Activated CD4-positive, alpha-beta memory T cell treated with anti-CD3 and anti-CD28 coated beads, Interleukin-2, amount 10 ng/mL, durations not matched to agents 7 days and 5 days (primary cell): ENCODE measurements around the gene NHP2. TPM values are rescaled to one million over a fixed set of nuclear protein-coding genes. Genes with fewer than 3 reads are reported as not detected.

ENCODE experiments used
- CTCF ChIA-PET: fragments of 350-600 bp; sonication (Branson Sonifier 250); formaldehyde crosslinking; loops from one replicate; lab custom pipeline; 2021; ENCODE audit warnings: antibody characterized with exemption, inconsistent platforms; lab: Charles Lee
- POLR2A ChIA-PET: fragments of 350-600 bp; sonication (Branson Sonifier 250); formaldehyde crosslinking; loops from one replicate; lab custom pipeline; 2021; ENCODE audit warnings: antibody characterized with exemption; lab: Charles Lee
- DNase-seq: peaks from one replicate; pipeline ENCODE4 v3.0.0-alpha.2; 2020
- H3K27ac Mint-ChIP-seq: one replicate; pipeline ENCODE4 v1.8.0; 2021; ENCODE audit warnings: mild to moderate bottlenecking, mixed read lengths
- H3K27me3 Mint-ChIP-seq: one replicate; pipeline ENCODE4 v1.8.0; 2021; ENCODE audit warnings: mixed read lengths
- H3K36me3 Mint-ChIP-seq: one replicate; pipeline ENCODE4 v1.8.0; 2021; ENCODE audit warnings: low read depth, mixed read lengths
- H3K4me1 Mint-ChIP-seq: one replicate; pipeline ENCODE4 v1.8.0; 2021; ENCODE audit warnings: mixed read lengths
- H3K4me3 Mint-ChIP-seq: one replicate; pipeline ENCODE4 v1.8.0; 2021; ENCODE audit warnings: mild to moderate bottlenecking, mixed read lengths
- H3K9me3 Mint-ChIP-seq: one replicate; pipeline ENCODE4 v1.8.0; 2021; ENCODE audit warnings: mixed read lengths
- total RNA-seq, 2 experiments: library from RNA; stranded (reverse); gene quantifications; one replicate each; pipeline ENCODE4 v1.2.3, GENCODE V29; 2021

The NHP2 gene
- total RNA-seq, 2 experiments from 2014 or later, result 101 to 106 TPM

DNA sequence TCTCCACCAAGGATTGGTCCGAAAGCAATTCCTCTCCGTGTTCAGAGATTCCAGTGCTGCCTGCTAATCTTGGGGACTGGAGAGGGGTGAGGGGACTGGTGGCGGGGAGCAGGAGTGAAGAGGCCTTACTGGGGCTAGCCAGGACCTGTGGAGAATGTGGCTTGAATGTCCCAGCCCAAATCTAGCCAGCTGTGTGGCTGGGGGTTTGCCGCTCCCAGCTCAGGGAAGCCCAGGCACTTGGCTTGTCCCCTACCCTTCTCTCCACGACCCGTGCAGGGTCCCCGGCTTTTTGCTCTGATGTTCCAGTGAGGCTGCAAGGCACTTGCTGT is 37.9 kb downstream of the NHP2 start:
- Mint-ChIP-seq H3K27ac (no peak overlapping the region), H3K9me3 (no peaks in the 10 kb centered on the region), H3K4me1 (peaks cover 35% of the 10 kb centered on the region), H3K4me3 (peak overlapping the region; percentile 40), H3K36me3 (no peaks in the 10 kb centered on the region), H3K27me3 (peaks cover 40% of the 10 kb centered on the region)
- DNase-seq, result no peak
- ChIA-PET CTCF (interaction anchor here (1.2 kb wide), 1 partner anchor 38 kb away, joined by 3 read pairs; the partner anchor contains the start of gene NHP2), POLR2A (interaction anchor here (1.5 kb wide), 1 partner anchor 16 kb away, joined by 9 read pairs; the partner anchor contains the start of gene RMND5B)

DNA sequence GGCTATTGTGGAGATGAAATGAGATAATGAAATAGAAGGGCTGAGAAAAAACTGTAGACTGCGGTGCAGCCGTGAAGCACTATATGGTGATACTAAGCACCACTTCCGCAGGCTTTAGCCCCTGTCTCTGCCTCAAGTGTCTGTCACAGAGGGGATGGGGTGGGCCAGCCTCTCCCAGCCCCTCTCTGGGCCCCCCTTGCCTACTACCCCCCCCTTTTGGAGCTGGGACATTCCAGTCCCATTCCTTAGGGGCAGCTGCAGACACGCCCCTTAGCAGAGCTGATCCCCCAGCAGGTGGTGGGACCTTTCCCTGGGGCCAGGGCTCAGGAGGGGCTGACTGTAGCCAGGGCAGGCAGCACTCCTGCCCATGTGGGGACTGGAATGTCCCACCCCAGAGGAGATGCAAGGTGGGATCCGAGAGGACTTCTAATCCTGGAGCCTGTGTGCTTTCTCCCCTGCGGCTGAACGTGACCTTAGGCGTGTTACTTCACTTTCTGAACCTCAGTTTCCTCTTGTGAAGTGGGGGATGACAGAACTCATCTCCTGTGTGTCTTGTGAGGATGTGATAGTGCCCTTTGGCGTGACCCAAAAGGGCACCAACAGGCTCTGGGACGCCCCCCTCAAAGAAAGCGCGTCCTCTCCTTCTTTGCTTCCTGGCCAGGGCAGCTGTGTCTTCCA is 38.4 kb downstream of the NHP2 start:
- peaks cover 45% of the 10 kb centered on the region for H3K27me3 Mint-ChIP-seq
- ChIA-PET CTCF (interaction anchor here (1.1 to 1.9 kb wide), 3 partner anchors 38 to 41 kb away, joined by 3 to 4 read pairs (median 4); partner anchors contain the start of gene NHP2), POLR2A (interaction anchor here (1.5 to 1.9 kb wide), 2 partner anchors 16 kb away, joined by 9 to 16 read pairs; partner anchors contain the start of gene RMND5B)
- H3K4me3 Mint-ChIP-seq, result peak overlapping the region; percentile 77
- H3K9me3 Mint-ChIP-seq, result no peaks in the 10 kb centered on the region
- no peak for DNase-seq
- no peak overlapping the region for H3K27ac Mint-ChIP-seq
- H3K4me1 Mint-ChIP-seq, result peaks cover 33% of the 10 kb centered on the region
- no peaks in the 10 kb centered on the region for H3K36me3 Mint-ChIP-seq

DNA sequence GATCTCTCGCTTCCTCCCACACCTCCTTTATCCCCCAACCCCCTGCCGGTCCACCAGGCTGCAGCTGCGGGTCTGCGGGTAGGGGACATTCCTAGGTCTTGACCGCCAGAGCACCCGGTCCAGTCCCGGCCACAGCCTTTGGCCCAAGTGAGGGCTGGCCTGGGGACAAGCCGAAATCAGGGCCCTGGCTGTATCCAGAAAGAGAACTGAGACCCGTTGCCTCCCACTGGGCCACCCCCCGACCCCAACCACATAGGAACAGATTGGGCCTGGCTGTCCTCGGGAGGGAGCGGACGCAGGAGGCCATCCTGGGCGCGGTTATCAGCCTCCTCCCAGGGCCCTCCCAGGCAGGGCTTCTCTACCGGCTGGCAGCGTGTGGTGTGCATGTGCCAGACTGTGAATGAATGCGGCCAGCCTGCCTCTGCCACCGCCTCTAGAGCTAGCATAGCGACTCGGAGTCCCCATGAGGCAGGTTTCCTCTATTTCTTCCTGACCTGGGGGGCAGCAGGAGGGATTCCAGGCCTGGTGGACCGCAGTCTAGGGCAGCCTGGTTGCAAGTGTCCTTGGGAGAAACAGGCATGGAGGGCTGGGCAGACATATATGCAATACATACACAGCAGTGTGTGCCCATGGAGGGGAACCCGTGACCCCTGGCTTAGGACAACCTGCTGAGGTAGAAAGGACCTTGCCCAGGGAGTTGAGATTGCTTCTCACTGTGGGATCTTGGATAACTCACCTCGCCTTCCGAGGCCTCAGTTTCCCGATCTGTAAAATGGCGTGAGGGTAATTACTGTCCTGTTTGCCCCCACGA is 39.2 kb downstream of the NHP2 start:
- DNase-seq, result peak; percentile 52
- Mint-ChIP-seq H3K27me3 (peaks cover 45% of the 10 kb centered on the region), H3K9me3 (no peaks in the 10 kb centered on the region), H3K4me3 (peak overlapping the region; percentile 77), H3K36me3 (no peaks in the 10 kb centered on the region), H3K27ac (no peak overlapping the region), H3K4me1 (peaks cover 33% of the 10 kb centered on the region)
- CTCF ChIA-PET, result interaction anchor here (1.1 to 1.9 kb wide), 3 partner anchors 38 to 42 kb away, joined by 4 read pairs; no protein-coding TSS in a partner anchor
- POLR2A ChIA-PET, result interaction anchor here (1.7 to 1.9 kb wide), 2 partner anchors 11 to 16 kb away, joined by 4 to 16 read pairs; partner anchors contain the start of gene RMND5B

DNA sequence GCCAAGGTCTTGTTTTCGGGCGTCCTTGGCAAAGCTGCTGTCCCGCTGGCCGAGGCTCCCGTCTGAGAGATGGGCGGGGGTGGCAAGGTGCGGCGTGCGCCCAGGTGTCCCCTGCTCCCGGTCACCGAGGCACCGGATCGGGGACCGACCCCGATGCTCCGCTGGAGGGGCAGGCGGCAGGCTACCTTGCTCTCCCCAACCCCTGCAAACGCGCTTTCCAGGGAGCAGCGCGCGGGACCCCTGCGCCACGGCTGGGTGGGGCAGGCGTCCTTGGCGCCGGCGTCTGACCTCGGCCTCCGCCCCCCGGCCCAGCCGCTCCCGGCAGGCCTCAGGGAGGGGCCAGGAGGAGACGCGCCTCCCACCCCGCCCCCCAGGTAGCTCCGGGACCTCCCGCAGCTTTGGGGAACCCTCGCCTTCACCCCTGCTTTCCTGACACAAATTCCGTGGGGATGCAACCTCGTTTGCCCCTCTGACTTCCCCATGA is 39.8 kb downstream of the NHP2 start:
- Mint-ChIP-seq H3K4me3 (peak overlapping the region; percentile 77), H3K36me3 (no peaks in the 10 kb centered on the region), H3K27me3 (peaks cover 45% of the 10 kb centered on the region), H3K27ac (no peak overlapping the region), H3K4me1 (peaks cover 36% of the 10 kb centered on the region), H3K9me3 (no peaks in the 10 kb centered on the region)
- ChIA-PET CTCF (interaction anchor here (1.1 to 1.9 kb wide), 3 partner anchors 37 to 42 kb away, joined by 4 read pairs; no protein-coding TSS in a partner anchor), POLR2A (interaction anchor here (1.7 to 1.9 kb wide), 2 partner anchors 11 to 17 kb away, joined by 4 to 16 read pairs; partner anchors contain the start of gene RMND5B)
- no peak for DNase-seq

DNA sequence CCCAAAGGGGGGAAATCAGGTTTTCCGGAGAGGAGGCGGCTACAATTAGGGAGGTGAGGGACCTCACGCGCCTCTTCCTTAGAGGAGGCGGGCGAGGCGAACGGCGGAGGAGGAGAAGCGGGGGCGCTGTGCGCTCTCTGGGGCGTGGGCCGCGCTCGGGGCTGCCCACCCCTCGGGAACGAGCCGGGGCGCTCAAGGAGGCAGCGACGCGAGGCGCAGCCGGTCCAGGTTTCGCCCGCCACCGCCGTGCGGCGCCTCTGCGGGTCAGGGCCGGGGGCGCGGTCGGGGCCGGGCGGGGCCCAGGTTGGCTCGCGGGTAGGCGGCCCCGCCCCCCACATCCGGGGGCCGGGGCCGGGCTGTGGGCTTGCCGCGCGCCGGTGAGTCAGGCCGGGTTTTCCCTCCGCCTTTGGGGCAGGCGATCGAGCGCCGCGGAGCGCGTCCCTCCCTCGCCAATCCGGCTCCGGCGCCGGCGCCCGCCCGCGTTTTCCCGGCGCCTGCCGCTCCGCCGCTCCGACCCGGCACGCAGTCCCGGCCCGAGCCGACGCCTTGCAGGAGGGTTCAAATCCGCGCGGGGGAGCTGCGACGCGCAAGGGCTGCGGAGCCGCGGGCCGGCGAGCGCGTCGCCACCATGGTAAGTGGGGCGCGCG is 40.4 kb downstream of the NHP2 start, which contains the start of gene N4BP3:
N4BP3 (plus strand) TSS at position 392 of the 647 bp plus-strand sequence. CDS start 6,052 bp downstream, outside the sequence.
- DNase-seq, result peak; percentile 85
- Mint-ChIP-seq H3K27me3 (peaks cover 48% of the 10 kb centered on the region), H3K36me3 (no peaks in the 10 kb centered on the region), H3K27ac (no peak within 1 kb of the TSS), H3K9me3 (no peaks in the 10 kb centered on the region), H3K4me3 (peak within 1 kb of the TSS; percentile 77), H3K4me1 (peaks cover 40% of the 10 kb centered on the region)
- POLR2A ChIA-PET, result interaction anchor here (1.7 to 1.9 kb wide), 2 partner anchors 12 to 18 kb away, joined by 4 to 16 read pairs; partner anchors contain the start of gene RMND5B
- CTCF ChIA-PET, result interaction anchor here (1.2 to 1.9 kb wide), 2 partner anchors 36 to 38 kb away, joined by 4 read pairs; no protein-coding TSS in a partner anchor

DNA sequence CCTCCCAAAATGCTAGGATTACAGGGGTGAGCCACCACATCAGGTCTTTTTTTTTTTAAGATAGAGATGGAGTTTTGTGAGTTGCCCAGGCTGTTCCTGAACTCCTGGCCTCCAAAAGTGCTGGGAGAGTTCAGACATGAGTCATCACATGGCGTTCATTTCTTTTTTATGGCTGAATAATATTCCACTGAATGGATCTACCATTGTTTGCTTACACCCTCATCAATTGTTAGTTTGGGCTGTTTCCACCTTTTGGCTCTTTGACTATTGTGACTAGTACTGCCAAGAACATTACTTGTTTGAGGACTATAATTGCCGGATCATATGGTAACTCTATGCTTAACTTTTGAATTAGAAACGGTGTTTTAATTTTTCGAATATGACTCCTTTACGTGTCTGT is 41.1 kb downstream of the NHP2 start:
- Mint-ChIP-seq H3K27me3 (peaks cover 52% of the 10 kb centered on the region), H3K9me3 (no peaks in the 10 kb centered on the region), H3K4me3 (peak overlapping the region; percentile 72), H3K4me1 (peaks cover 41% of the 10 kb centered on the region), H3K36me3 (no peaks in the 10 kb centered on the region), H3K27ac (no peak overlapping the region)
- CTCF ChIA-PET, result no interaction called here
- DNase-seq, result no peak
- POLR2A ChIA-PET, result no interaction called here

DNA sequence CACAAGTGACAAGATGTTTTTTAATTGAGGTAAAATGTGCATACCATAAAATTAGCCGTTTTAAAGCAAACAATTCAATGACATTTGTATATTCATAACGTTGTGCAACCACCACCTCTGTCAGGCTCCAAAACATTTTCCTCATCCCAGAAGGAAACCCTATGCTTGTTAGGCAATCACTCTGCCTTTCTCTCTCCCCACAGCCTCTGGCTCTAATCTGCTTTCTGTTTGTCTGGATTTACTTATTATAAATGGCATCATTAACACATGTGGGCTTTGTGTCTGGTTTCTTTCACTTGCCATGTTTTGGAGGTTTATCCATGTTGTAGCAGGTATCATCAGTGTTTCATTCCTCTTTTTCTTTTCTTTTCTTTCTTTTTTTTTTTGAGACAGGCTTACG is 41.8 kb downstream of the NHP2 start:
- no peak overlapping the region for H3K4me3 Mint-ChIP-seq
- peaks cover 38% of the 10 kb centered on the region for H3K4me1 Mint-ChIP-seq
- H3K27me3 Mint-ChIP-seq, result peaks cover 50% of the 10 kb centered on the region
- no peak for DNase-seq
- no peaks in the 10 kb centered on the region for H3K9me3 Mint-ChIP-seq
- H3K36me3 Mint-ChIP-seq, result no peaks in the 10 kb centered on the region
- ChIA-PET CTCF (no interaction called here), POLR2A (no interaction called here)
- H3K27ac Mint-ChIP-seq, result no peak overlapping the region

DNA sequence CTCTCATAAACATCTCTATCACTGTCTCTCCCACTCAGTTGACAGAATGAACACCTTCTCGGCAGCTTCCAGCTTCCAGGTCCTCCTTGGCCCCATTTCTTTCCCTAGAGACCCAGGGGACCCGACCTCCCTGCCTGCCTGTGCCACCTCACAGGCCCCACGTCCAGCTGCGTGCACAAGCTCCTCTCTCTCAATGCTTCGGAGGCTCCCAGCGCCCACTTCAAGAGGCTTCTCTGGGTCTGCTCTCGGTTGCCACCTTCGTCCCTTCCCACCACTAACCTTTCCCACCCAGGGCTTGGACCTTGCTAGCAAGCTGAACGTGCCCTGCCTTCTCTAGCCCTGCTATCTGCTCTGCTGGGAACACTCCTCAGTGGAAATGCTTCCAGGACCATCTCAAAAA is 43.2 kb downstream of the NHP2 start:
- H3K9me3 Mint-ChIP-seq, result no peaks in the 10 kb centered on the region
- no peaks in the 10 kb centered on the region for H3K36me3 Mint-ChIP-seq
- ChIA-PET POLR2A (no interaction called here), CTCF (interaction anchor here (0.7 to 2.1 kb wide), 3 partner anchors 9 to 33 kb away, joined by 3 to 11 read pairs (median 4); no protein-coding TSS in a partner anchor)
- no peak for DNase-seq
- H3K27me3 Mint-ChIP-seq, result peaks cover 40% of the 10 kb centered on the region
- H3K4me1 Mint-ChIP-seq, result peaks cover 26% of the 10 kb centered on the region
- no peak overlapping the region for H3K4me3 Mint-ChIP-seq
- no peak overlapping the region for H3K27ac Mint-ChIP-seq

DNA sequence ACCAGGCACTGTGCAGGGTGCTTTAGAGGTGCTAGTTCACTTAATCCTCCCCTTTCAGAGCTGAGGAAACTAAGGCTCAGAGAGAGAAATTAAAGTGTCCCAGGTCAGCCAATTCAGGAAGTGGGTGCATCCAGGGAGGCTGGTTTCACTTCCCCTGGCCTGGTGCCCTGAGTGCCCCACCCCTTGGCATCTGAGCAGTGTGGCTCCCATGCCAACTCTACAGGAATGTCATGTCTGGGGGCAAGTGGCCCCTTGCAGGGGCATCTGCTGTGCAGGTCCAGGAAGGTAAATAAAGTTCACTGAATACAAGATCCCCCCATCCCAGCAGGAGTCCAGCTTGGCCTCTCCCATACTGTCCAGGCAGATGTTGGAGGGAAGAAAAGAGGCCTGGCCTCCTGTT is 44.7 kb downstream of the NHP2 start:
- no peaks in the 10 kb centered on the region for H3K9me3 Mint-ChIP-seq
- no peak overlapping the region for H3K4me3 Mint-ChIP-seq
- peaks cover 30% of the 10 kb centered on the region for H3K27me3 Mint-ChIP-seq
- no peaks in the 10 kb centered on the region for H3K36me3 Mint-ChIP-seq
- no peak overlapping the region for H3K27ac Mint-ChIP-seq
- POLR2A ChIA-PET, result no interaction called here
- CTCF ChIA-PET, result interaction anchor here (2.1 to 2.7 kb wide), 2 partner anchors 12 kb away, joined by 11 read pairs; no protein-coding TSS in a partner anchor
- peaks cover 14% of the 10 kb centered on the region for H3K4me1 Mint-ChIP-seq
- DNase-seq, result no peak

DNA sequence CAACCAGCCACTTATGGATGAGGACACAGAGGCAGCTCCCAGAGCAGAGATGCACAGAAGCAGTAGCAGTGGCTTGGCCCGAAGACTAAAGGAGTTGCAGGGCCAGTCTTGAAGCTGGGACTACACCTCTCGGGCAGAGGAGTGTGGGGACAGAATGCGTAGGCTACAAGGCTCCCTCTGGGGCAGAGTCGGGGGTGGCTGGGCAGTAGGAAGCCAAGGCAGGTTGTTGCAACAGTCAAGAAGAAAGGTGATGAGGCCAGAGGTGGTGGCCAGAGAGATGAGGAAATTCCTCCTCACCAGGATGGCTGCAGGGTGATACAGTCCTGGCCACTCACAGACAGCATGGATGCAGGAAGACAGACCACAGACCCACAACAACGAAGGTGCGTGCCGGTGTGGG is 45.2 kb downstream of the NHP2 start:
- Mint-ChIP-seq H3K27me3 (peaks cover 30% of the 10 kb centered on the region), H3K36me3 (no peaks in the 10 kb centered on the region), H3K27ac (no peak overlapping the region), H3K4me1 (peaks cover 14% of the 10 kb centered on the region), H3K4me3 (no peak overlapping the region), H3K9me3 (no peaks in the 10 kb centered on the region)
- CTCF ChIA-PET, result interaction anchor here (0.9 to 2.7 kb wide), 2 partner anchors 12 to 31 kb away, joined by 3 to 11 read pairs; no protein-coding TSS in a partner anchor
- DNase-seq, result no peak
- POLR2A ChIA-PET, result no interaction called here

DNA sequence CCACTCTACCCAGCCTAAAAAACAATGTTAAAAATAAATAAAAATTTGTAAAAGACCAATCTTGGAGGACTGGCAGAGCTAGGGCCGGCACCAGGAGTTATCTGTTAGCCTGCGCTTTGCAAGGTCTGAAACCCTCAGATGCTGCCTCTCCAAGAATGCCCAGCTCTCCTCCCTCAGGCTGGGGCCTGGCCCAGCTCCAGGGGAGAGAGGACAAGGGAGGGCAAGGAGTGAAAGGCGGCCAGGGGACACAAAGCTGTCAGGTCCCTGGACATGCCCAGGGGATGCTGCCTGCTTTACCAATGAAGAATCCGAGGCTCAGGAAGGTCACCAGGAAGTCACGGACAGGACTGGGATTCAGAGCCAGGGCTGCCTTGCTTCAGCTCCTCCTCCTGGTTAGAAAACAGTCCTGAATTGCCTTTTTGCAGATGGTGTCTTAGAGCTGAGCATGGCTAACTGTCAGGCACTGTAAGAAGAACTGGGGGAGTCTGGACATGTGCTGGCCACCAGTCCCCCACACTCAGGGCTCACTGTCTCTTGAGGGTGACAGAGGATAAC is 45.9 kb downstream of the NHP2 start:
- peaks cover 11% of the 10 kb centered on the region for H3K4me1 Mint-ChIP-seq
- CTCF ChIA-PET, result interaction anchor here (0.9 to 2.7 kb wide), 2 partner anchors 13 to 31 kb away, joined by 3 to 11 read pairs; no protein-coding TSS in a partner anchor

More for the DNA sequence above, 45.9 kb downstream of the NHP2 start:
- Mint-ChIP-seq H3K36me3 (no peaks in the 10 kb centered on the region), H3K27me3 (peaks cover 28% of the 10 kb centered on the region), H3K9me3 (no peaks in the 10 kb centered on the region), H3K4me3 (no peak overlapping the region), H3K27ac (no peak overlapping the region)
- POLR2A ChIA-PET, result no interaction called here
- no peak for DNase-seq
